ENCODE data around the gene IL19. TPM values are rescaled to one million over a fixed set of nuclear protein-coding genes. Genes with fewer than 3 reads are reported as not detected.
A peak's percentile ranks its signal among the peaks of the same experiment; 100 is the strongest.

The IL19 gene
- total RNA-seq, 1 experiment from 2014 or later, result not detected

DNA sequence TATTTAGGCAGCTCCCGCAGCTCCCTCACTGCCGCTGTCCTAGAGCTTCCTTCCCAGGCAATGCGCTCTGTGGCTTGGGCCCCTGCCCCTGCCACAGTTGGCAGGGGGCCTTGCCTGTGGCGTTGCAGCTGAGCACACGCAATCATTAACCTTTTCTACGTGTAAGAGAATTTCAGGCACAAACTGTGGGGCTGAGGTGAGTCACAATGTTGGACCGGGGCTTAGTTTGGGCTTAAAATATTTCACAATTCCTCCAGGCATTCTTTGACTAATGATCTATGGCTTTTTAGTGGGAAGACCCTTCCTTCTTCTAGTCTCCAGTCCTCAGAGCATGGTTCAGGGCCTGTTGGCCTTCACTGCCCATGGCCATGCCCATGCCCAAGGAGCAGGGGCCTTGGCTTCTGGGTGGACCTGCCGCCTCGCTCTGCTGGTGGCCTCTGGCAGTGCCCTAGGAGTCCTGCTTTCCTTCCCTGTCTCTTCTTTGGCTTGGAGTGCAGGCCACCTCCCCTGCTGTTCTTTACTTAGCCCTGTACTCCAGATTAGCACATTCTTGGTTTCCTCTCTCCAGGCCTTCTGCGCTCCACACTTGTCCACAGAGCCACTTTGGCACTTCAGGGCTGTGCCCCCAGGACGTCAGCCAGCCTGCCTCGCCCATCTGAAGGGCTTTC is 46.6 kb upstream of the IL19 start:
- no peak overlapping the region for H3K18ac ChIP-seq (ENCODE audit: insufficient read length, low read depth, low read length)
- no peak overlapping the region for H2BK120ac ChIP-seq (ENCODE audit: low read depth, low read length, poor library complexity, severe bottlenecking)
- no peak overlapping the region for H4K91ac ChIP-seq (ENCODE audit: insufficient read length, low read depth, low read length)
- no peak overlapping the region for H3T11ph ChIP-seq (ENCODE audit: low read length)
- no peak overlapping the region for H2AK5ac ChIP-seq (ENCODE audit: insufficient read length, low read length)
- no peaks in the 10 kb centered on the region for H3K9me3 Mint-ChIP-seq
- TF ChIP-seq, protein P1, sequence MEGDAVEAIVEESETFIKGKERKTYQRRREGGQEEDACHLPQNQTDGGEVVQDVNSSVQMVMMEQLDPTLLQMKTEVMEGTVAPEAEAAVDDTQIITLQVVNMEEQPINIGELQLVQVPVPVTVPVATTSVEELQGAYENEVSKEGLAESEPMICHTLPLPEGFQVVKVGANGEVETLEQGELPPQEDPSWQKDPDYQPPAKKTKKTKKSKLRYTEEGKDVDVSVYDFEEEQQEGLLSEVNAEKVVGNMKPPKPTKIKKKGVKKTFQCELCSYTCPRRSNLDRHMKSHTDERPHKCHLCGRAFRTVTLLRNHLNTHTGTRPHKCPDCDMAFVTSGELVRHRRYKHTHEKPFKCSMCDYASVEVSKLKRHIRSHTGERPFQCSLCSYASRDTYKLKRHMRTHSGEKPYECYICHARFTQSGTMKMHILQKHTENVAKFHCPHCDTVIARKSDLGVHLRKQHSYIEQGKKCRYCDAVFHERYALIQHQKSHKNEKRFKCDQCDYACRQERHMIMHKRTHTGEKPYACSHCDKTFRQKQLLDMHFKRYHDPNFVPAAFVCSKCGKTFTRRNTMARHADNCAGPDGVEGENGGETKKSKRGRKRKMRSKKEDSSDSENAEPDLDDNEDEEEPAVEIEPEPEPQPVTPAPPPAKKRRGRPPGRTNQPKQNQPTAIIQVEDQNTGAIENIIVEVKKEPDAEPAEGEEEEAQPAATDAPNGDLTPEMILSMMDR (conservative IDR thresholded peaks at IDR 0.05), result 0 out of 3 replicates have a peak, but pooled peaks have one; percentile 14
- no peak overlapping the region for H2BK20ac ChIP-seq (ENCODE audit: low read depth, low read length, poor library complexity, severe bottlenecking)
- no peak overlapping the region for H3K23ac ChIP-seq (ENCODE audit: insufficient read length, low read depth, low read length)
- no peak overlapping the region for H3K27ac ChIP-seq (ENCODE audit: insufficient read length, low read depth, low read length)
- DNase-seq, result no peak
- peak overlapping the region; percentile 37 to 81 (median 45); a peak in 5 of 7 replicates for H3K27ac Mint-ChIP-seq
- H3K79me2 ChIP-seq (ENCODE audit: insufficient read depth, low read length), result no peaks in the 10 kb centered on the region
- no peak overlapping the region for H2AFZ ChIP-seq (ENCODE audit: low read length)
- no peak overlapping the region for H3K4me3 Mint-ChIP-seq
- no peak overlapping the region for H3K4me2 ChIP-seq (ENCODE audit: insufficient read depth, insufficient read length, low read length)
- no peaks in the 10 kb centered on the region; the same call in 1 of the 2 replicates for H3K27me3 Mint-ChIP-seq (ENCODE audit: low read depth)
- H3K9me3 ChIP-seq (ENCODE audit: control insufficient read depth, low read depth, low read length), result no peaks in the 10 kb centered on the region
- no peak overlapping the region for H3K9ac ChIP-seq (ENCODE audit: extremely low read depth, insufficient read length, low read length)
- H4K20me1 ChIP-seq (ENCODE audit: control insufficient read depth, insufficient read depth, insufficient read length), result no peaks in the 10 kb centered on the region
- H3K56ac ChIP-seq (ENCODE audit: insufficient read length, low read depth, low read length), result no peak overlapping the region
- H2BK15ac ChIP-seq (ENCODE audit: low read depth, low read length), result no peak overlapping the region
- H4K8ac ChIP-seq (replicated peaks; ENCODE audit: insufficient read length, low read depth, low read length), result no peak overlapping the region
- no peak overlapping the region for H3K4ac ChIP-seq (ENCODE audit: low read depth, low read length)
- H3K23me2 ChIP-seq (ENCODE audit: insufficient read length, low read depth, low read length, poor library complexity, severe bottlenecking), result no peaks in the 10 kb centered on the region
- H2BK12ac ChIP-seq (ENCODE audit: insufficient read length, low read depth, low read length), result no peak overlapping the region
- H3K36me3 Mint-ChIP-seq (ENCODE audit: insufficient read depth in 1 of 3, low read depth in 3 of 3), result peaks cover 0 to 3% (median 2%) of the 10 kb centered on the region in 3 experiments; a peak in 3 of 7 replicates
- H3K4me1 Mint-ChIP-seq, result peaks cover 26 to 31% of the 10 kb centered on the region in 2 experiments
- H4K5ac ChIP-seq (ENCODE audit: insufficient read length, low read depth, low read length), result no peak overlapping the region
- H3K79me1 ChIP-seq (ENCODE audit: insufficient read depth, low read depth, low read length, poor library complexity, severe bottlenecking), result peaks cover 3% of the 10 kb centered on the region
- WGBS (ENCODE audit: extremely low coverage, insufficient read length, low lambda C conversion rate), result no CpG with 5 or more reads among the region's 12 CpGs
- peaks cover 2% of the 10 kb centered on the region; the same call in 1 of the 2 replicates for H3K4me1 ChIP-seq (ENCODE audit: insufficient read depth, low read length)
- H2BK5ac ChIP-seq (ENCODE audit: insufficient read length, low read length), result no peak overlapping the region
- no peak overlapping the region for H3K14ac ChIP-seq (ENCODE audit: insufficient read depth, low read length)
- no peaks in the 10 kb centered on the region for H3K27me3 ChIP-seq (ENCODE audit: insufficient read depth, low read length)

Measured in H9 (cell line).